ENCODE data around the gene ELF5. TPM values are rescaled to one million over a fixed set of nuclear protein-coding genes. Genes with fewer than 3 reads are reported as not detected.

The ELF5 gene
- total RNA-seq, 6 experiments from 2014 or later = 0.09 to 0.22 TPM; not detected in 4

- peak; percentile 37 to 84 (median 66) for DNase-seq
- no peaks in the 10 kb centered on the region for H3K9me3 ChIP-seq
- peaks cover 0 to 71% (median 14%) of the 10 kb centered on the region in 4 donors for H3K4me1 ChIP-seq
- H3K36me3 ChIP-seq = no peaks in the 10 kb centered on the region
- H3K27me3 ChIP-seq = no peaks in the 10 kb centered on the region
- peak overlapping the region; percentile 81 to 98 (median 98) for H3K27ac ChIP-seq
- ATAC-seq = peak; percentile 56 to 73 (median 68)
- intact Hi-C loops (cut with DNase I) = no loop called here
- 4% methylated on average over 8 of the region's 8 CpGs for WGBS (ENCODE audit: insufficient coverage, low coverage, low lambda C conversion rate, missing lambda C conversion rate)
- H3K4me3 ChIP-seq = peak overlapping the region; percentile 77 to 91 (median 85)
- TF ChIP-seq CTCF (IDR thresholded peaks at IDR 0.05) = no peak
- TF ChIP-seq POLR2A (IDR thresholded peaks at IDR 0.05) = peak; percentile 40
Observed at GRCh38 chr11:34439610-34440198, 73.9 kb downstream of the ELF5 start.

GRCh38 chr11:34438529-34439507 lies 74.8 kb downstream of the ELF5 start, which contains the start of gene CAT:
TSS of gene CAT (plus strand) at chr11:34438934. CDS start at chr11:34439014, 80 bp downstream.
- 0% methylated on average over 16 of the region's 62 CpGs for WGBS (ENCODE audit: insufficient coverage, low coverage, low lambda C conversion rate, missing lambda C conversion rate)
- peak; percentile 98 to 99 (median 99) for DNase-seq
- Histone ChIP-seq H3K27me3 (no peaks in the 10 kb centered on the region), H3K36me3 (no peaks in the 10 kb centered on the region), H3K4me3 (peak within 1 kb of the TSS; percentile 77 to 91 (median 85)), H3K4me1 (peaks cover 0 to 70% (median 14%) of the 10 kb centered on the region in 4 donors), H3K27ac (peak within 1 kb of the TSS; percentile 81 to 98 (median 98)), H3K9me3 (no peaks in the 10 kb centered on the region)
- peak; percentile 88 to 95 (median 90) for ATAC-seq
- no peak for TF ChIP-seq CTCF (IDR thresholded peaks at IDR 0.05)
- TF ChIP-seq POLR2A (IDR thresholded peaks at IDR 0.05) = peak; percentile 84
- intact Hi-C loops (cut with DNase I) = no loop called here

GRCh38 chr11:34437224-34438125 lies 76.1 kb downstream of the ELF5 start:
- no peak for DNase-seq
- ATAC-seq = peak in 1 of 4 donors; percentile 24
- intact Hi-C loops (cut with DNase I) = no loop called here
- H3K4me3 ChIP-seq = peak overlapping the region in 2 of 3 donors; percentile 85 to 91
- no peaks in the 10 kb centered on the region for H3K36me3 ChIP-seq
- no peaks in the 10 kb centered on the region for H3K9me3 ChIP-seq
- no peaks in the 10 kb centered on the region for H3K27me3 ChIP-seq
- peaks cover 0 to 66% (median 9%) of the 10 kb centered on the region in 4 donors for H3K4me1 ChIP-seq
- peak overlapping the region; percentile 81 to 98 (median 98) for H3K27ac ChIP-seq
- TF ChIP-seq CTCF (IDR thresholded peaks at IDR 0.05) (no peak), POLR2A (IDR thresholded peaks at IDR 0.05) (no peak)
- WGBS (ENCODE audit: insufficient coverage, low coverage, low lambda C conversion rate, missing lambda C conversion rate) = 28% methylated on average over 2 of the region's 2 CpGs

GRCh38 chr11:34433899-34434298 lies 79.7 kb downstream of the ELF5 start:
- WGBS (ENCODE audit: insufficient coverage, low coverage, low lambda C conversion rate, missing lambda C conversion rate) = 37% methylated on average over 3 of the region's 3 CpGs

More at GRCh38 chr11:34433899-34434298, 79.7 kb downstream of the ELF5 start:
- intact Hi-C loops (cut with DNase I) = no loop called here
- TF ChIP-seq CTCF (IDR thresholded peaks at IDR 0.05) = no peak
- TF ChIP-seq POLR2A (IDR thresholded peaks at IDR 0.05) = no peak
- Histone ChIP-seq H3K36me3 (no peaks in the 10 kb centered on the region), H3K27ac (peak overlapping the region in 1 of 3 donors; percentile 58), H3K9me3 (no peaks in the 10 kb centered on the region), H3K27me3 (no peaks in the 10 kb centered on the region), H3K4me1 (peaks cover 0 to 44% (median 8%) of the 10 kb centered on the region in 4 donors), H3K4me3 (no peak overlapping the region)
- ATAC-seq (peak in 1 of 4 donors; percentile 34), DNase-seq (peak in 1 of 3 donors; percentile 68)

Data from right lobe of liver (tissue), 6 donors.